Common myeloid progenitor, CD34-positive (primary cell): ENCODE results near the gene DENND6B.
"Not testable (repeated sequence)": the region's sequence is repeated elsewhere in the genome, so short reads cannot be mapped to it uniquely, and the experiment has no call there.

Experiments used
- CTCF ChIA-PET: fragments of 350-600 bp; sonication (Branson Sonifier 250); formaldehyde crosslinking; loops from one replicate; lab custom pipeline; 2021; ENCODE audit warnings: antibody characterized with exemption; lab: Charles Lee
- POLR2A ChIA-PET: fragments of 350-600 bp; sonication (Branson Sonifier 250); formaldehyde crosslinking; loops from one replicate; lab custom pipeline; 2021; ENCODE audit warnings: antibody characterized with exemption; lab: Charles Lee
- DNase-seq, 3 donors: peaks; one replicate each; pipeline versions ENCODE4 v3.0.0 to v3.0.0-alpha.2; 2013
- H3K27ac ChIP-seq, 2 experiments: 1 replicate in 1 of 2; 2 replicates in 1 of 2; pipeline ENCODE4 v1.7.0; 2013; ENCODE audit warnings: inconsistent platforms in 2 of 2, low read length in 2 of 2, mild to moderate bottlenecking in 2 of 2, low read depth in 1 of 2, moderate library complexity in 1 of 2; ENCODE audit not compliant: severe bottlenecking in 2 of 2, insufficient read depth in 1 of 2, poor library complexity in 1 of 2
- H3K27me3 ChIP-seq, 5 experiments: replicated peaks in 2 of 5; 1 replicate in 3 of 5; 2 replicates in 2 of 5; pipeline versions ENCODE4 v1.6.1 to v1.7.0; 2013; ENCODE audit warnings: low read length in 4 of 5, mild to moderate bottlenecking in 2 of 5, moderate library complexity in 2 of 5, inconsistent platforms in 1 of 5; ENCODE audit not compliant: insufficient read depth in 5 of 5, control insufficient read depth in 4 of 5
- H3K36me3 ChIP-seq, 4 experiments: 1 replicate in 2 of 4; 2 replicates in 2 of 4; pipeline versions ENCODE4 v1.6.1 to v1.7.0; 2013; ENCODE audit warnings: low read length in 3 of 4, control low read depth in 1 of 4, mild to moderate bottlenecking in 1 of 4; ENCODE audit not compliant: control insufficient read depth in 4 of 4, insufficient read depth in 4 of 4
- H3K4me1 ChIP-seq, 4 experiments: 1 replicate in 3 of 4; 2 replicates in 1 of 4; pipeline versions ENCODE4 v1.6.1 to v1.7.1; 2013; ENCODE audit warnings: low read length in 3 of 4, mild to moderate bottlenecking in 3 of 4, control low read depth in 1 of 4, inconsistent platforms in 1 of 4, moderate library complexity in 1 of 4; ENCODE audit not compliant: control insufficient read depth in 4 of 4, insufficient read depth in 4 of 4; ENCODE audit errors: control extremely low read depth in 1 of 4
- H3K4me3 ChIP-seq, 7 experiments: 1 replicate in 4 of 7; 2 replicates in 3 of 7; pipeline versions ENCODE4 v1.5.1 to v1.7.0; 2013; ENCODE audit warnings: mild to moderate bottlenecking in 7 of 7, low read length in 6 of 7, moderate library complexity in 6 of 7, inconsistent platforms in 2 of 7, low read depth in 2 of 7, control low read depth in 1 of 7; ENCODE audit not compliant: insufficient read depth in 4 of 7, control insufficient read depth in 1 of 7; ENCODE audit errors: extremely low read depth in 1 of 7
- H3K9me3 ChIP-seq, 5 experiments: 1 replicate in 4 of 5; 2 replicates in 1 of 5; pipeline versions ENCODE4 v1.6.1 to v1.7.1; 2013; ENCODE audit warnings: low read length in 4 of 5, mild to moderate bottlenecking in 2 of 5, inconsistent platforms in 1 of 5, low read depth in 1 of 5, moderate library complexity in 1 of 5; ENCODE audit not compliant: control insufficient read depth in 4 of 5, insufficient read depth in 2 of 5; ENCODE audit errors: control extremely low read depth in 1 of 5
- WGBS: methylation state at CpG from one replicate; pipeline ENCODE4 v1.1.5; 2013; ENCODE audit not compliant: insufficient coverage; 5-methylcytosine and 5-hydroxymethylcytosine counted together

DENND6B gene

GRCh38 chr22:50277761-50278160 is 49.1 kb downstream of the DENND6B start:
- peaks cover 0 to 7% (median 0%) of the 10 kb centered on the region in 5 experiments for H3K9me3 ChIP-seq
- no peaks in the 10 kb centered on the region for H3K27me3 ChIP-seq
- peaks cover 0 to 76% (median 46%) of the 10 kb centered on the region in 4 experiments for H3K36me3 ChIP-seq
- CTCF ChIA-PET = interaction anchor here (3.0 to 6.5 kb wide), 3 partner anchors 26 to 64 kb away, joined by 11 to 120 read pairs (median 30); partner anchors contain the start of genes DENND6B and HDAC10
- H3K4me1 ChIP-seq = peaks cover 0 to 3% (median under 1%) of the 10 kb centered on the region in 4 experiments
- POLR2A ChIA-PET = no interaction called here
- DNase-seq = no peak
- 90% methylated on average over 23 of the region's 25 CpGs for WGBS
- no peak overlapping the region for H3K4me3 ChIP-seq
- no peak overlapping the region for H3K27ac ChIP-seq

DNA sequence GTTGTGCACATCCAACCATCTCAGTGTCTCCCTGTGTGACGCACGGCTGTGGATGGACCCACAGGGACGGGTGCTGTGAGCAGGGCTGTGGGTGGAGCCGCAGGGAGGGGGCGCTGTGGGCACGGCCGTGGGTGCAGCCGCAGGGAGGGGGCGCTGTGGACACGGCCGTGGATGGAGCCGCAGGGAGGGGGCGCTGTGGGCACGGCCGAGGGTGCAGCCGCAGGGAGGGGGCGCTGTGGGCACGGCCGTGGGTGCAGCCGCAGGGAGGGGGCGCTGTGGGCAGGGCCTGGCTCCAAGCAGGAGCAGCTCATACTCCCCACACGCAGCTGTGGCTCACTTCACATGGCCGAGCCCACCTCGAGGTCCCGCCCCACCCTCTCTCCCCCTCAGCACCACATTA is 50.7 kb downstream of the DENND6B start:
- Histone ChIP-seq H3K4me3 (no peak overlapping the region), H3K27me3 (peaks cover 0 to 7% (median 1%) of the 10 kb centered on the region in 5 experiments), H3K4me1 (peaks cover 0 to 16% (median 11%) of the 10 kb centered on the region in 4 experiments), H3K9me3 (peaks cover 0 to 7% (median 0%) of the 10 kb centered on the region in 5 experiments), H3K27ac (no peak overlapping the region), H3K36me3 (peaks cover 0 to 60% (median 35%) of the 10 kb centered on the region in 4 experiments)
- peak; percentile 90 to 94 (median 93) for DNase-seq
- WGBS = 76% methylated on average over 20 of the region's 25 CpGs
- ChIA-PET POLR2A (interaction anchor here (0.7 to 1.5 kb wide), 3 partner anchors 12 to 66 kb away, joined by 3 read pairs; partner anchors contain the start of gene PLXNB2), CTCF (interaction anchor here (0.6 to 6.5 kb wide), 27 partner anchors 12 to 222 kb away, joined by 3 to 120 read pairs (median 4); partner anchors contain the start of genes DENND6B and HDAC10)

DNA sequence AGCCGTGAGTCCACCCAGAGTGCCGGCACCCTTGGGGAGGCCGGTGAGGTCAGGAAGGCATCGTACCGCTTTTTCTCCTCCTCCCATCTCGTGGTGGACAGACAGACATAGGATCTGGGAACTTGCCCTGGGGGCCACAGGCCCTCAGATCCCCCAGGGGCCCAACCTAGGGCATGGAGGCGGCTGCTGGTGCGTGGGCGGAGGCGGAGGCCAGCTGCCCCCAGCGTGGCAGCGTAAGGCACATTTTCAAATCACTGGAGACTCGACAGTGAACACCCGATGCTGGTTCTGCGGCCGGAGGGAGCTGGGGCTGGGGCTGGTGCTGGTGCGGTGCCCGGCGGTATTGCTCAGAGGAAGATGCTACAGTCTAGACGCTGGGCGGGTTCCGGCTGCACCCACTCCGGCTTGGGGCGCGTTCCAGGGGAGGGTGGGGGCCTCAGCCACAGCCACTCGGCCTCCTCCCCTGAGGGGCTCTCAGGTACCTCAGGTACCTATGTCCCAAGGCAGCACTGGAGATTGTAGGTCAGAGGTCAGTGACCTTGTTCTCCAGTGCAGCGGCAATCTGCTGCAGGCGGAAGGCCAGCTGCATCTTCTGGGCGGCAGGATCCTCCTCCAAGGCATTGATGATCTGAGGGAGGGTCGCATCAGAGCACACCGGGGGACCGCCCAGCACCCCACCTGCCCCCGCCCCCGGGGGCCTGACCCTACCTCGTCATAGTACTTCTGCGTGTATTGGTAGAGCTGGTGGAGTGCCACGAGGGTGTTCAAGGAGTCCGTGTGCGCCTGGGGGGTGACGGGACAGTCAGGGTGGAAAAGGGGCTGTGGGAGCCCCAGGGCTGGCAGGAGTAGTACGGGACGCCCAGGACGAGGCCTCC is 51.4 kb downstream of the DENND6B start:
- Histone ChIP-seq H3K4me1 (peaks cover 0 to 23% (median 18%) of the 10 kb centered on the region in 4 experiments), H3K36me3 (peaks cover 0 to 54% (median 32%) of the 10 kb centered on the region in 4 experiments), H3K27ac (no peak overlapping the region), H3K27me3 (peaks cover 0 to 14% (median 3%) of the 10 kb centered on the region in 5 experiments), H3K4me3 (no peak overlapping the region), H3K9me3 (peaks cover 0 to 7% (median 0%) of the 10 kb centered on the region in 5 experiments)
- ChIA-PET CTCF (interaction anchor here (0.7 to 6.5 kb wide), 17 partner anchors 12 to 222 kb away, joined by 3 to 120 read pairs (median 5); partner anchors contain the start of genes DENND6B and HDAC10), POLR2A (interaction anchor here (1.1 to 1.5 kb wide), 2 partner anchors 12 to 32 kb away, joined by 3 read pairs; partner anchors contain the start of gene PLXNB2)
- WGBS = 96% methylated on average over 29 of the region's 43 CpGs
- DNase-seq = no peak

DNA sequence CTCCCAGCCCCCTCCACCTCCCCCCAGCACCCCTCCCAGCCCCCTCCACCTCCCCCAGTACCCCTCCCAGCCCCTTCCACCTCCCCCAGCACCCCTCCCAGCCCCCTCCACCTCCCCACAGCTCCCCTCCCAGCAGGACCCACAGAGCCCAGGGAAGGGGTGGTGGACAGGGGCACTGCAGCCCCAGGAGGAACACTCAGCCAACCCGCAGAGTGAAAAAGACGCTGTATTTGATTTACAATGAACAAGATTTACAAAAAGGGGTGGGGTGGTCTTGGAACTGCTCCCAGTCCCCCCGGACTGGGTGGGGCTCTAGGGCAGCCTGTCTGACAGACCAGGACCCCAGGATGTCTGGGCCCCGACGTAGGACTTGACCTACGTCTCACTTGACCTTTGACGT is 52.0 kb downstream of the DENND6B start:
- POLR2A ChIA-PET = no interaction called here
- no peak for DNase-seq
- peaks cover 0 to 7% (median 0%) of the 10 kb centered on the region in 5 experiments for H3K9me3 ChIP-seq
- CTCF ChIA-PET = interaction anchor here (1.1 to 6.5 kb wide), 7 partner anchors 23 to 94 kb away, joined by 4 to 120 read pairs (median 15); partner anchors contain the start of genes DENND6B, HDAC10 and PLXNB2
- 90% methylated on average over 7 of the region's 7 CpGs for WGBS
- H3K27me3 ChIP-seq = peaks cover 0 to 14% (median 3%) of the 10 kb centered on the region in 5 experiments
- H3K4me1 ChIP-seq = peaks cover 0 to 27% (median 20%) of the 10 kb centered on the region in 4 experiments
- H3K36me3 ChIP-seq = peaks cover 0 to 49% (median 29%) of the 10 kb centered on the region in 4 experiments
- no peak overlapping the region for H3K27ac ChIP-seq
- H3K4me3 ChIP-seq = no peak overlapping the region

GRCh38 chr22:50274311-50274710 is 52.5 kb downstream of the DENND6B start:
- no peak overlapping the region for H3K27ac ChIP-seq
- ChIA-PET CTCF (interaction anchor here (0.8 to 6.5 kb wide), 8 partner anchors 11 to 94 kb away, joined by 3 to 120 read pairs (median 12); partner anchors contain the start of genes DENND6B, HDAC10 and PLXNB2), POLR2A (no interaction called here)
- peaks cover 0 to 44% (median 27%) of the 10 kb centered on the region in 4 experiments for H3K36me3 ChIP-seq
- 56% methylated on average over 2 of the region's 7 CpGs for WGBS
- H3K4me1 ChIP-seq = peaks cover 0 to 32% (median 24%) of the 10 kb centered on the region in 4 experiments
- peaks cover 0 to 14% (median 3%) of the 10 kb centered on the region in 5 experiments for H3K27me3 ChIP-seq
- no peak overlapping the region for H3K4me3 ChIP-seq
- peaks cover 0 to 7% (median 0%) of the 10 kb centered on the region in 5 experiments for H3K9me3 ChIP-seq
- peak; percentile 64 to 81 (median 72) for DNase-seq

- H3K9me3 ChIP-seq, DNase-seq, POLR2A ChIA-PET, H3K27ac ChIP-seq, H3K4me3 ChIP-seq: not testable (repeated sequence)
- CTCF ChIA-PET = interaction anchor here (0.7 to 6.5 kb wide), 11 partner anchors 10 to 197 kb away, joined by 3 to 120 read pairs (median 6); partner anchors contain the start of genes DENND6B, HDAC10 and PLXNB2
- Histone ChIP-seq H3K4me1 (peaks cover 0 to 37% (median 29%) of the 10 kb centered on the region in 4 experiments), H3K27me3 (peaks cover 0 to 14% (median 3%) of the 10 kb centered on the region in 5 experiments), H3K36me3 (peaks cover 0 to 39% (median 24%) of the 10 kb centered on the region in 4 experiments)
- WGBS = 99% methylated on average over 7 of the region's 10 CpGs
Measured at GRCh38 chr22:50273781-50274180, 53.0 kb downstream of the DENND6B start.
